ENCODE data around the gene COPS7A.

Gene COPS7A

GRCh38 chr12:6768990-6769389 lies 45.1 kb downstream of the COPS7A start:
- no peak for DNase-seq (ENCODE audit: low spot score)
- no peak for TF ChIP-seq CTCF (IDR thresholded peaks at IDR 0.05; ENCODE audit: extremely low read depth, insufficient read depth, missing control alignments)
- in situ Hi-C loops (cut with MboI; ENCODE audit: low pct_unique_long_range_greater_than_20kb, low sequenced_read_pairs, unreplicated experiment) = no loop called here

GRCh38 chr12:6769666-6770065 lies 45.8 kb downstream of the COPS7A start:
- in situ Hi-C loops (cut with MboI; ENCODE audit: low pct_unique_long_range_greater_than_20kb, low sequenced_read_pairs, unreplicated experiment) = no loop called here
- no peak for DNase-seq (ENCODE audit: low spot score)
- no peak for TF ChIP-seq CTCF (IDR thresholded peaks at IDR 0.05; ENCODE audit: extremely low read depth, insufficient read depth, missing control alignments)

GRCh38 chr12:6770094-6770493 lies 46.2 kb downstream of the COPS7A start:
- in situ Hi-C loops (cut with MboI; ENCODE audit: low pct_unique_long_range_greater_than_20kb, low sequenced_read_pairs, unreplicated experiment) = no loop called here

GRCh38 chr12:6770600-6770999 lies 46.8 kb downstream of the COPS7A start:
- no peak for TF ChIP-seq CTCF (IDR thresholded peaks at IDR 0.05; ENCODE audit: extremely low read depth, insufficient read depth, missing control alignments)
- no peak for DNase-seq (ENCODE audit: low spot score)
- in situ Hi-C loops (cut with MboI; ENCODE audit: low pct_unique_long_range_greater_than_20kb, low sequenced_read_pairs, unreplicated experiment) = no loop called here

More at GRCh38 chr12:6770094-6770493, 46.2 kb downstream of the COPS7A start:
- no peak for DNase-seq (ENCODE audit: low spot score)
- no peak for TF ChIP-seq CTCF (IDR thresholded peaks at IDR 0.05; ENCODE audit: extremely low read depth, insufficient read depth, missing control alignments)

GRCh38 chr12:6771091-6771495 lies 47.2 kb downstream of the COPS7A start:
- no peak for DNase-seq (ENCODE audit: low spot score)
- no peak for TF ChIP-seq CTCF (IDR thresholded peaks at IDR 0.05; ENCODE audit: extremely low read depth, insufficient read depth, missing control alignments)
- in situ Hi-C loops (cut with MboI; ENCODE audit: low pct_unique_long_range_greater_than_20kb, low sequenced_read_pairs, unreplicated experiment) = no loop called here

GRCh38 chr12:6771509-6772330 lies 47.9 kb downstream of the COPS7A start:
- in situ Hi-C loops (cut with MboI; ENCODE audit: low pct_unique_long_range_greater_than_20kb, low sequenced_read_pairs, unreplicated experiment) = no loop called here
- no peak for DNase-seq (ENCODE audit: low spot score)
- no peak for TF ChIP-seq CTCF (IDR thresholded peaks at IDR 0.05; ENCODE audit: extremely low read depth, insufficient read depth, missing control alignments)
